ENCODE results near the gene ZNF205. TPM values are rescaled to one million over a fixed set of nuclear protein-coding genes. Genes with fewer than 3 reads are reported as not detected.
A peak's percentile ranks its signal among the peaks of the same experiment; 100 is the strongest.

Gene ZNF205
- total and polyA plus RNA-seq, 9 of the 15 experiments (the other 6 are each of a cell fraction or from before 2014, with no cell fraction given) = 2.4 to 11.8 (median 5.1) TPM; not detected in 2

GRCh38 chr16:3158510-3159314 is 46.3 kb downstream of the ZNF205 start (continued):
- TF ChIP-seq POLR2AphosphoS5 (IDR thresholded peaks at IDR 0.05; ENCODE audit: control insufficient read depth, insufficient read depth, low read depth, low read length) = peak; percentile 22; the same call in 1 of the 2 replicates
- TF ChIP-seq PRMT5 (CRISPR knock-in tag; IDR thresholded peaks at IDR 0.05) = no peak
- peak; percentile 75; the same call in 1 of the 2 replicates for TF ChIP-seq TARDBP (IDR thresholded peaks at IDR 0.05)
- TF ChIP-seq UBTF (IDR thresholded peaks at IDR 0.05; ENCODE audit: borderline replicate concordance in 1 of 2, low read depth in 2 of 2, low read length in 2 of 2) = peak; percentile 95 to 97; a peak in 3 of 4 replicates
- TF ChIP-seq CHD1 (IDR thresholded peaks at IDR 0.05; ENCODE audit: low read length) = no peak
- no peak for TF ChIP-seq ZNF395 (CRISPR knock-in tag; IDR thresholded peaks at IDR 0.05)
